ENCODE measurements around the gene C16orf74.

The C16orf74 gene

DNA sequence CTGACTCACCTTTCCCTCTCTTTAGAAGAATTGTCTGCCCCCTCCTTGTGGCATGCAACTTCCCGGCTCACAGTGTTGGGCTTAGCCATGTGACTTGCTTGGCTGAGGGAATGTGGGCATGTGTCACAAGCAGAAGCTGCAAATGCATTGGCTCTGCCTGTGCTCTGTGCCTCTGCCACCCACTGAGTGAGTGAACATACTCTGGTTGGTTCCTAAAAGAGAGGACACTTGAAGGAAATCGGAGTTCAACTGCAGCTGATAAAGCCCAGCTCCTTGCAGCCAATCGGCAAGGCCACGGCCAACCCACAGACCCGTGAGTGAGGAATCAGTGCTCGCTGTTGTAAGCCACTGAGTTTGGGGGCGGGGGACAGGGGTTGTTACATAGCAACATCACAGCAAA lies 51.3 kb downstream of the C16orf74 start:
- H2BK15ac ChIP-seq (replicated peaks; ENCODE audit: low read depth) = no peak overlapping the region
- no peaks in the 10 kb centered on the region for H3K36me3 ChIP-seq (ENCODE audit: control insufficient read depth, insufficient read depth, low read length)
- no peaks in the 10 kb centered on the region for H3K27me3 ChIP-seq (ENCODE audit: insufficient read depth, low read length, poor library complexity)
- no peak overlapping the region for H3K18ac ChIP-seq (ENCODE audit: low read length)
- H3K79me2 ChIP-seq (ENCODE audit: control insufficient read depth, insufficient read depth, low read length) = no peaks in the 10 kb centered on the region
- peak; percentile 47 for DNase-seq
- H2BK5ac ChIP-seq (ENCODE audit: low read length) = no peak overlapping the region
- H3K4ac ChIP-seq (ENCODE audit: low read depth, low read length) = no peak overlapping the region
- no peak overlapping the region for H3K27ac ChIP-seq (ENCODE audit: low read depth, low read length)
- no peak overlapping the region for H3K4me3 ChIP-seq (ENCODE audit: low read length)
- no peak overlapping the region for H2AK5ac ChIP-seq (ENCODE audit: low read length)
- no peak overlapping the region for H3K56ac ChIP-seq (ENCODE audit: low read length)
- no peak overlapping the region for H4K5ac ChIP-seq (ENCODE audit: low read length)
- H3K4me1 ChIP-seq (ENCODE audit: control insufficient read depth, low read depth, low read length) = no peaks in the 10 kb centered on the region
- no CpG with 5 or more reads among the region's 7 CpGs for WGBS (ENCODE audit: extremely low coverage, insufficient coverage, low lambda C conversion rate)
- H2BK120ac ChIP-seq (ENCODE audit: low read depth, low read length) = no peak overlapping the region
- H3K4me2 ChIP-seq (ENCODE audit: low read length) = no peak overlapping the region
- H3K9ac ChIP-seq (ENCODE audit: low read length) = no peak overlapping the region
- H3K23ac ChIP-seq (ENCODE audit: low read length) = no peak overlapping the region
- no peaks in the 10 kb centered on the region for H3K79me1 ChIP-seq (ENCODE audit: low read length)
- H4K8ac ChIP-seq (ENCODE audit: low read depth, low read length) = no peak overlapping the region

DNA sequence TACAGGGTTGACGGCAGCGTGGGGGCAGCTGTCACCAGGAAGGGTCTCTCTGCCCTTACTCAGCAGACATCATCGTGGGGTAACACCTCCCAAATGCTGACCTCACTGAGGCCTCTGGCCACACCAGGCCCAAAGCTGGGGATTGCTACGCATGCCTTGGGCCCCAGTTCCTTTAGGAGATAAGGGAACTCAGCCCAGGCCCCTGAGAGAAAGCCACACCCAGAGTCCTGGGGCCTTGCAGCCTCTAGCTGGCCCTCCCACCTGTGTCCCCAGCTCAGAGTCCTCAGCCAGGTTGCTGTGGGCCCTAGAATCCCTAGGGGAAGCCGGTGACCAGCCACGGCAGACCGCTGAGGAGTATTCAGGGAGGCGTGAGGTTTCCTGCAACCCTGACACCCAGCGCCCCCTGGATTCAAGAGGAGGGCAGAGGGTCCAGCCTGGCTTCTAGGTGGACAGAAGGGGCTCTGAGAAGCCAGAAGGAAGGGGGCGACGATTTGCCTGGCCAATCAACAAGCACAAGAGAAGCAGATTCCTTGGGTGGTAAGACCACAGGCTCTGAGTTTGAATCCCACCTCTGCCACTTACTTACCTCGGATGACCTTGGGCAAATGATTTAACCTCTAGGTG lies 51.8 kb downstream of the C16orf74 start:
- no peak overlapping the region for H2BK5ac ChIP-seq (ENCODE audit: low read length)
- no peak overlapping the region for H3K4me2 ChIP-seq (ENCODE audit: low read length)
- no peaks in the 10 kb centered on the region for H3K79me2 ChIP-seq (ENCODE audit: control insufficient read depth, insufficient read depth, low read length)
- H3K27me3 ChIP-seq (ENCODE audit: insufficient read depth, low read length, poor library complexity) = no peaks in the 10 kb centered on the region
- no peak overlapping the region for H4K8ac ChIP-seq (ENCODE audit: low read depth, low read length)
- H2BK15ac ChIP-seq (replicated peaks; ENCODE audit: low read depth) = no peak overlapping the region
- no peak overlapping the region for H3K9ac ChIP-seq (ENCODE audit: low read length)
- H2AK5ac ChIP-seq (ENCODE audit: low read length) = no peak overlapping the region
- no peak overlapping the region for H3K4me3 ChIP-seq (ENCODE audit: low read length)
- DNase-seq = peak; percentile 43
- no peak overlapping the region for H2BK120ac ChIP-seq (ENCODE audit: low read depth, low read length)
- H3K27ac ChIP-seq (ENCODE audit: low read depth, low read length) = no peak overlapping the region
- H3K79me1 ChIP-seq (ENCODE audit: low read length) = no peaks in the 10 kb centered on the region
- no peak overlapping the region for H3K4ac ChIP-seq (ENCODE audit: low read depth, low read length)
- WGBS (ENCODE audit: extremely low coverage, insufficient coverage, low lambda C conversion rate) = no CpG with 5 or more reads among the region's 12 CpGs
- H3K18ac ChIP-seq (ENCODE audit: low read length) = no peak overlapping the region
- no peak overlapping the region for H3K56ac ChIP-seq (ENCODE audit: low read length)
- no peak overlapping the region for H4K5ac ChIP-seq (ENCODE audit: low read length)
- no peaks in the 10 kb centered on the region for H3K36me3 ChIP-seq (ENCODE audit: control insufficient read depth, insufficient read depth, low read length)
- H3K23ac ChIP-seq (ENCODE audit: low read length) = no peak overlapping the region
- H3K4me1 ChIP-seq (ENCODE audit: control insufficient read depth, low read depth, low read length) = no peaks in the 10 kb centered on the region

DNA sequence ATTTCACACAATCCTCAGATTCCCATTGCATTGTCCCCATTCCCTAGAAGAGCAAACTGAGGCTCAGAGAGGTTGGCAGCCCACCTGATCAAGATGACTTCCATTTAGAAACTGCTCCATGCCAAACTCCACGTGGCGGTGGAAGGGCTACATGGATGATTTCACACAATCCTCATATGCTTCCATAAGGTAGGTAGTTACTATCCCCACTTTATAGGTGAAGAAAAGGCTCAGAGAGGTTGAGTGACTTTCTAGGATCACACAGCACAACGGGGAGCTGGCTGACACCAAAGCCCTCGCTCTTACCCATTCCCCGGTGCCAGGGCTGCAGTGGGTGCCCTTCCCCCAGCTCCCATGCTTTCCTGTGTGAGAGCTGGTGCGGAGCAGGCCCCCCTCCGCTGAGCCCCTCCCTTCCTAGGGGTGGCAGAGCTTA lies 52.4 kb downstream of the C16orf74 start:
- H3K27me3 ChIP-seq (ENCODE audit: insufficient read depth, low read length, poor library complexity) = no peaks in the 10 kb centered on the region

DNA sequence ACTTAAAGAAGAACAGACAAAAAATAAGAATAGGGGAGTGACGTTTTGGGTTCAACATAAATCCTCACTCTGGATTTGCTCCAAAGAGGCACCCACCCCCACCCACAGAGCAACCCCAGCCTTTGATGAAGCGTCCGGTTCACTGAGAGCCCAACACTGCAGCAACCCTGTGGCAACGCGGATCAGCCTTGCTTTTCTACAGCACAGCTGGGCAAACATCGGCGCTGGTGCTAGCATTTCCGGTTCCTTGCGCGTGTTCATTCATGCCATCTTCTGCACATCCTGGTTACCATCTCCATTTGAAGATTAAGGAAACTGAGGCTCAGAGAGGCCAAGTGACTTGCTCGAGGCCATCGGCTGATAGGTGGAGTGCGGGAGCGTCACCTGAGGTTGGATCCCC lies 53.5 kb downstream of the C16orf74 start:
- WGBS (ENCODE audit: extremely low coverage, insufficient coverage, low lambda C conversion rate) = no CpG with 5 or more reads among the region's 14 CpGs
- H2BK120ac ChIP-seq (ENCODE audit: low read depth, low read length) = no peak overlapping the region
- no peak overlapping the region for H3K56ac ChIP-seq (ENCODE audit: low read length)
- no peak for DNase-seq
- no peak overlapping the region for H4K8ac ChIP-seq (ENCODE audit: low read depth, low read length)
- H3K4me3 ChIP-seq (ENCODE audit: low read length) = no peak overlapping the region
- H3K79me2 ChIP-seq (ENCODE audit: control insufficient read depth, insufficient read depth, low read length) = no peaks in the 10 kb centered on the region
- no peak overlapping the region for H2BK15ac ChIP-seq (replicated peaks; ENCODE audit: low read depth)
- no peak overlapping the region for H2AK5ac ChIP-seq (ENCODE audit: low read length)
- H3K79me1 ChIP-seq (ENCODE audit: low read length) = no peaks in the 10 kb centered on the region
- H3K23ac ChIP-seq (ENCODE audit: low read length) = no peak overlapping the region
- H3K4me1 ChIP-seq (ENCODE audit: control insufficient read depth, low read depth, low read length) = no peaks in the 10 kb centered on the region
- H3K4me2 ChIP-seq (ENCODE audit: low read length) = no peak overlapping the region
- H3K27me3 ChIP-seq (ENCODE audit: insufficient read depth, low read length, poor library complexity) = no peaks in the 10 kb centered on the region
- no peaks in the 10 kb centered on the region for H3K36me3 ChIP-seq (ENCODE audit: control insufficient read depth, insufficient read depth, low read length)
- H3K4ac ChIP-seq (ENCODE audit: low read depth, low read length) = no peak overlapping the region
- no peak overlapping the region for H3K18ac ChIP-seq (ENCODE audit: low read length)
- H4K5ac ChIP-seq (ENCODE audit: low read length) = no peak overlapping the region
- no peak overlapping the region for H2BK5ac ChIP-seq (ENCODE audit: low read length)
- H3K9ac ChIP-seq (ENCODE audit: low read length) = no peak overlapping the region
- no peak overlapping the region for H3K27ac ChIP-seq (ENCODE audit: low read depth, low read length)

More for the DNA sequence above, 52.4 kb downstream of the C16orf74 start:
- no peaks in the 10 kb centered on the region for H3K4me1 ChIP-seq (ENCODE audit: control insufficient read depth, low read depth, low read length)
- H3K23ac ChIP-seq (ENCODE audit: low read length) = no peak overlapping the region
- H3K18ac ChIP-seq (ENCODE audit: low read length) = no peak overlapping the region
- H3K79me1 ChIP-seq (ENCODE audit: low read length) = no peaks in the 10 kb centered on the region
- H2BK15ac ChIP-seq (replicated peaks; ENCODE audit: low read depth) = no peak overlapping the region
- no peak overlapping the region for H3K4me2 ChIP-seq (ENCODE audit: low read length)
- H3K9ac ChIP-seq (ENCODE audit: low read length) = no peak overlapping the region
- H3K4ac ChIP-seq (ENCODE audit: low read depth, low read length) = no peak overlapping the region
- DNase-seq = no peak
- H2BK5ac ChIP-seq (ENCODE audit: low read length) = no peak overlapping the region
- H3K27ac ChIP-seq (ENCODE audit: low read depth, low read length) = no peak overlapping the region
- H2AK5ac ChIP-seq (ENCODE audit: low read length) = no peak overlapping the region
- H4K5ac ChIP-seq (ENCODE audit: low read length) = no peak overlapping the region
- no peak overlapping the region for H3K4me3 ChIP-seq (ENCODE audit: low read length)
- WGBS (ENCODE audit: extremely low coverage, insufficient coverage, low lambda C conversion rate) = no CpG with 5 or more reads among the region's 7 CpGs
- H2BK120ac ChIP-seq (ENCODE audit: low read depth, low read length) = no peak overlapping the region
- H3K56ac ChIP-seq (ENCODE audit: low read length) = no peak overlapping the region
- H3K79me2 ChIP-seq (ENCODE audit: control insufficient read depth, insufficient read depth, low read length) = no peaks in the 10 kb centered on the region
- no peak overlapping the region for H4K8ac ChIP-seq (ENCODE audit: low read depth, low read length)
- H3K36me3 ChIP-seq (ENCODE audit: control insufficient read depth, insufficient read depth, low read length) = no peaks in the 10 kb centered on the region

DNA sequence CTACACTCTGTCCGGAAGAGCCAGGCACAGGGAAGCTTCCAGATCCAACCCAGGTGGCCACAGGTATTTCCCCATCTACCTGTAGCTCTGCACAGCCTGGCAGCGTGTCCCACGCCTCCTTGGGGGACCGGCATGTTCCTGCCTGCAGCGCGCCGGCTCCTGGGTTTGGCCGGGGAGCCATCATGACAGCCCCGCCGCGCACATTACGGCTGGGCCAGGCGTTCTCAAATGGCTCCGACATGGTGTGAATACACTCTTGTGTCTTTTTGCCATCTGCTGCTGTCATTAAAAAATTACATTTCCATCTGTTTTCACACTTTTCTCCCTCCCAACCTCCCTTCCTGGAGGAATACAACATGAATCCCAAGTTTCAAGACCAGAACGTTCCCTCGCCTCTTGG lies 54.1 kb downstream of the C16orf74 start:
- H3K27me3 ChIP-seq (ENCODE audit: insufficient read depth, low read length, poor library complexity) = no peaks in the 10 kb centered on the region
- WGBS (ENCODE audit: extremely low coverage, insufficient coverage, low lambda C conversion rate) = no CpG with 5 or more reads among the region's 16 CpGs

More for the DNA sequence above, 54.1 kb downstream of the C16orf74 start:
- no peak overlapping the region for H3K4ac ChIP-seq (ENCODE audit: low read depth, low read length)
- H3K27ac ChIP-seq (ENCODE audit: low read depth, low read length) = no peak overlapping the region
- H3K79me1 ChIP-seq (ENCODE audit: low read length) = no peaks in the 10 kb centered on the region
- H4K8ac ChIP-seq (ENCODE audit: low read depth, low read length) = no peak overlapping the region
- no peak overlapping the region for H2BK15ac ChIP-seq (replicated peaks; ENCODE audit: low read depth)
- no peak overlapping the region for H3K9ac ChIP-seq (ENCODE audit: low read length)
- no peak overlapping the region for H3K18ac ChIP-seq (ENCODE audit: low read length)
- H3K36me3 ChIP-seq (ENCODE audit: control insufficient read depth, insufficient read depth, low read length) = no peaks in the 10 kb centered on the region
- H3K4me1 ChIP-seq (ENCODE audit: control insufficient read depth, low read depth, low read length) = no peaks in the 10 kb centered on the region
- no peak for DNase-seq
- H3K4me3 ChIP-seq (ENCODE audit: low read length) = no peak overlapping the region
- H4K5ac ChIP-seq (ENCODE audit: low read length) = no peak overlapping the region
- no peak overlapping the region for H3K23ac ChIP-seq (ENCODE audit: low read length)
- no peak overlapping the region for H3K56ac ChIP-seq (ENCODE audit: low read length)
- H2BK5ac ChIP-seq (ENCODE audit: low read length) = no peak overlapping the region
- no peak overlapping the region for H3K4me2 ChIP-seq (ENCODE audit: low read length)
- no peaks in the 10 kb centered on the region for H3K79me2 ChIP-seq (ENCODE audit: control insufficient read depth, insufficient read depth, low read length)
- no peak overlapping the region for H2BK120ac ChIP-seq (ENCODE audit: low read depth, low read length)
- H2AK5ac ChIP-seq (ENCODE audit: low read length) = no peak overlapping the region

Data from mesendoderm (in vitro differentiated cells).